ENCODE measurements around the gene LIPJ.
A peak's percentile ranks its signal among the peaks of the same experiment; 100 is the strongest.

The LIPJ gene

GRCh38 chr10:88586462-88586861, at the start of gene LIPJ:
LIPJ (plus strand) TSS chr10:88586762; CDS start chr10:88590688, 3,926 bp downstream.
- DNase-seq (ENCODE audit: low read depth), result no peak

DNA sequence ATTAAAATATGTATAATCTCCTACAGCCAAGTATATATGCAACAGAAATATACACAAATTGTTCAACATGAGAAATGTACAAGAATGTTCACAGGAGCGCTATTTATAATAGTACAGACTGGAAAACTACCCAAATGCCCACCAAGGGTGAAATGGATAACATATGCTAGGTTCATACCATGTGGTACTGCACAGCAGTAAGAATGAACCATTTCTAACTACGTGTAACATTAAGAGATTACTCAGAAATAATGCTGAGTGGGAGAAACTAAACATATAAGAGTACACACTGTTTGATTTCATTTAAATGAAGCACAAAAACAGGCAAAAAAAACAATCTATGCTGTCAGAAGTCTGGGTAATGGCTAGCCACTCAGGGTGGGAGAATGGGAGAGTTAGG, 49.2 kb upstream of the LIPJ start:
- DNase-seq (ENCODE audit: low read depth), result no peak

DNA sequence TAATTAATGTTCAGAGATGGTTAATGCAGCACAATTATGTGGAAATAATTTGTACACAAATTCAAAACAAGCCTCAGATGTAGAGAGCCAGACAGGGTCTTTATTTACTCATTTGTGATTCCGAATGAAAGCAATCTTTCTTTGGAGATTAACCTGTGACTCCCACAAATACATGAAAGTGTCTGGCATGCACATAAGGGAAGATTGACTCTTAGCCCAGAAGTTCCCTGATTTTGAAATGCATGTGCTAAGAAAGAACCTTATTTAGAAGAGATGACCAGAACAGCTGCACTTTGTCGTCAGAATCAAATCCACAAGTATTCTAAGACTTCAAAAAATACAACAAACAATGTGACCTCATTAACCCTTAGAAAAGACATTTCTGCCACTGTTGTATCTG, 48.5 kb upstream of the LIPJ start:
- DNase-seq (ENCODE audit: low read depth), result peak; percentile 53

GRCh38 chr10:88540351-88540750, 46.2 kb upstream of the LIPJ start:
- DNase-seq (ENCODE audit: low read depth), result no peak

GRCh38 chr10:88541116-88541626, 45.4 kb upstream of the LIPJ start:
- peak; percentile 82 for DNase-seq (ENCODE audit: low read depth)

DNA sequence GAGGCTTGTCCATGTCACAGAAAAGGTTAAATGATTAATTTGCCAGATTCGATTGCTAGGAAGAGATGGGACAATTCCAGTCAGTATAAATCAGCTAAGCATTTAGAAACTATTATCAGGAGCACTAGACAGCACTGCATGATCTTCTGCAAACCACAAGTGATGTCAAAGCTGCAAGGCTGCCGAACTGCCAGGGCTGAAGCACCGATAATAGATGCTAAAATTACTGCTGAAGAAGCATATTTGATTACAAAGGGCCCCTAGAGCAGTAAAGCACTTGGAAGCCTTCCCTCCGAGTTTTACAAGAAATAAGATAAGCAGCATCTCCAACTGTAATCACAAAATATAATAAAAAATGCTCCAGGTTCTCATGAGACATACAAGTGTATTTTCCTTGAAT, 44.0 kb upstream of the LIPJ start:
- no peak for DNase-seq (ENCODE audit: low read depth)

- DNase-seq (ENCODE audit: low read depth), result no peak
These were observed 42.3 kb upstream of the LIPJ start for GRCh38 chr10:88544140-88544870.

DNA sequence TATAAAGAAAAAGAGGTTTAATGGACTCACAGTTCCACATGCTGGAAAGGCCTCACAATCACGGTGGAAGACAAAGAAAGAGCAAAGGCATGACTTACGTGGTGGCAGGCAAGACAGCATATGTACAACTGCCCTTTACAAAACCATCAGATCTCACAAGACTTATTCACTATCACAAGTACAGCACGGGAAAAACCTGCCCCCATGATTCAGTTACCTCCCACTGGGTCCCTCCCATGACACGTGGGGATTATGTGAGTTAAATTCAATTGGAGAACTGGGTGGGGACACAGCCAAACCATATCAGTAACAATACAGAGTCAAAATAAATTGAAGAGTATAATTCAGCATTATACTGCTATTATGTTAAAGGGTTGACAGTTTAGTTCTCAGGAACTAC, 41.2 kb upstream of the LIPJ start:
- no peak for DNase-seq (ENCODE audit: low read depth)

- no peak for DNase-seq (ENCODE audit: low read depth)
These were observed 40.1 kb upstream of the LIPJ start for GRCh38 chr10:88546497-88546896.

GRCh38 chr10:88551246-88551645, 35.3 kb upstream of the LIPJ start:
- DNase-seq (ENCODE audit: low read depth), result no peak

DNA sequence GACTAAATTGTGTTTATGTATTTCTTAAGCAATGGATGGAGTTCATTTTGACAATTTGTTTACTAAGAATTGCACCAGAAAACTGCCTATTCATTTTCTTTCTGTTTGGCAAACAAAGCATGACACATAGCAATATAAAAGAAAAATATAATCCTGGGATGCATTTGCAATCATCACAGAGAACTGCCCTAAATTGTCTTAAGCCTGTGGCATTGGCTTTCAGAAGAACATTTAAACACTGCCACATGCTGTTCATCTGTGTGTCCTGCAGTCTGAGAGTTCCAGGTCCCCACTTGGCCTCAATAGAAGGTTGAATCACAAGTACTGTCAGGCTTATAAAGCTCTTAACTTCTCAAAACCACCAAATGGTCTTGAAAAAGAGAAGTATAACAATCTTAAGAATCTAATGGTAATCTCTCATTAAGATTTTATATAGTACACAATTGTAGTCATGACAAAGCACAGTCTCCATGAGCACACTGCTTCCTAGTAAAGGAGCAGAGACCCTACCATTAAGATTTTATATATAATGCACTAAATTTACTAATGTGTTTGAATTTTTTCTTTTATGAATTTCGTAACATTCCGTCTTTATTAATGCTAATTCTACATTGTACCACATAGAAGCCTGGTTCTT, 33.3 kb upstream of the LIPJ start:
- peak; percentile 84 for DNase-seq (ENCODE audit: low read depth)

DNA sequence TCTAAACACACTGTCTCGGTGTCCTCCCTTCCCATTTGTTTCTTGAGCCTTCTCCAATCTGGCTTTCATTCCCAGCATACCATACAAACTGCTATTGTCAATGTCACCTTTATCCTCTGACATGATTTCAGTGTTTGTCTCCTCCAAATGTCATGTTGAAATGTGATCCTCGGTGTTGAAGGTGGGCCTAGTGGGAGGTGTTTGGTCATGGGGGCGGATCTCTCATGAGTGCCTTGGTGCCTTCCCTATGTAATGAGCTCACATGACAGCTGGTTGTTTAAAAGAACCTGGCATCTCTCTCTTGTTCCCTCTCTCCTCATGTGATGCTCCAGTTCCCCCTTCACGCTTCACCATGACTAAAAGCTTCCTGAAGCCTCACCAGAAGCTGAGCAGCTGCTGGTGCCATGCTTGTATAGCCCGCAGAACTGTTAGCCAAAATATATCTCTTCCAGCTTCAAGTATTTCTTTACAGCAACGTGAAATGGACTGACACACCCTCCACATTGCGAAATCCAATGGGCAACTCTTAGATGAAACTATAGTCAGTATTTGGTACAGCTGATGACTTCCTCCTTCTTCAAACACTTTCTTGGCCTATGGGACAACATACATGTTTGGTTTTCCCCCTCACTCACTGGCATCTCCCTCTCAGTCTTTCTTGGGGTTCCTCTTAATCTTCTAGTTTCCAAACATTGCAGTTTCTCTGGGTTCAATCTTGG, 31.2 kb upstream of the LIPJ start:
- DNase-seq (ENCODE audit: low read depth), result no peak

GRCh38 chr10:88557256-88557655, 29.3 kb upstream of the LIPJ start:
- no peak for DNase-seq (ENCODE audit: low read depth)

- DNase-seq (ENCODE audit: low read depth), result peak; percentile 35
These were observed 28.9 kb upstream of the LIPJ start for GRCh38 chr10:88557658-88558057.

GRCh38 chr10:88562152-88562551, 24.4 kb upstream of the LIPJ start:
- DNase-seq (ENCODE audit: low read depth), result no peak

GRCh38 chr10:88565072-88565471, 21.5 kb upstream of the LIPJ start:
- no peak for DNase-seq (ENCODE audit: low read depth)

DNA sequence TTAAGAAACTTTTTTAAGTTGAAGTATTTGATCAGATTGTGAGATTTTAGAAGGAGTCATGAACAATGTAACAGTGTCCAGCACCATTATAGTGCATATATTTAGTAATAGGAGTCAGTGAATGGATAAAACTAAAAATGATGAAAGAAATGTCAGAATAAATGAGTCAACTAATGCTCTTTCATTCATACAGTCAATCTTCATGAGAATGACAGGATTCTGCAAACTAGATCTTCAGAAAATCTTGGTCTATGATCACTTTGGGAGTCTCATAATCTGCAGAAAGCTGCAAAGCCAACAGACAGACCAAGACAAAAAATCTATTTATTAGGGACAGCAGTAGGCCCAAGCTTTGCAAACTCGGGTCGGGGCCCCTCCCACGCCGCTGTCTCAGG, 4.2 kb upstream of the LIPJ start:
- no peak for DNase-seq (ENCODE audit: low read depth)

GRCh38 chr10:88582806-88583583, 3.6 kb upstream of the LIPJ start, which contains the start of gene RNLS:
RNLS (minus strand) TSS chr10:88583318.
- DNase-seq (ENCODE audit: low read depth), result no peak

DNA sequence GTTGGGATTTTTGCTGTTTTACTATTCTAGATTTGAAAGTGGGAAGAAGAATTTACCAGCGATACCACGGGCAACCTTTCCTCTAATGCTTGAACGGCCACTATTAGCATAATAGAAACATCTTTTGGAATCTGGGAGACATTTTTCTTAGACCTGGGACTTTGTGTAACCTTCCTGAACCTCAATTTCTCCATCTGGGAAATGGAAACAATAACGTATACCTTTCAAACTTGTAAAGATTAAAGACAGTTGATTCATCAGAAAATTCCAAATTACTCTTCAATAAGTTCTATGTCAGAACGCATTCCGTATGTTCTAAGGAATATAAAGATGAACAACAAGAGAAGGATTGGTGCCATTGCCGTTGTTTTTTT, 3.0 kb upstream of the LIPJ start:
- DNase-seq (ENCODE audit: low read depth), result no peak

- no peak for DNase-seq (ENCODE audit: low read depth)
These were observed 5.8 kb downstream of the LIPJ start for GRCh38 chr10:88592381-88592780.

- no peak for DNase-seq (ENCODE audit: low read depth)
These were observed 6.3 kb downstream of the LIPJ start for GRCh38 chr10:88592906-88593305.

DNA sequence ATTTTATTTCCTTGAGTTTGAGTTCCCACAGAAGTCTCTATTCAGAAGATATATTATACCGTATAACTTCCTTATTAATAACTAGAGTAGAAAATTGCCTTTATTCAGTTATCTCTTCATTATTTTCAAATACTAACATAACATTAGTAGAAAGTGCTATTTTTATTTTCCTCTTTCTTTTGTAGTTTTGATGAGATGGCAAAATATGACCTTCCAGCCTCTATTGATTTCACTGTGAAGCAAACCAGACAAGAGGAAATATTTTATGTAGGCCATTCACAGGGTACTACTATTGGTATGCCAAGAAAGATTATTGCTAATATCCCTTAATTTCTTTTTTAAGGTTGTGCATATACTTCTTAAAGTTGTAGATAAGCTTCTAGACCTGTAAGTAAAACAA, 7.9 kb downstream of the LIPJ start:
- DNase-seq (ENCODE audit: low read depth), result no peak

All from fibroblast of the conjunctiva (primary cell).